Suprapubic skin (tissue), 4 donors: ENCODE data around the gene STPG2. TPM values are rescaled to one million over a fixed set of nuclear protein-coding genes. Genes with fewer than 3 reads are reported as not detected.

ENCODE experiments used
- DNase-seq, 2 donors: peaks; one replicate each; pipeline ENCODE4 v3.0.0-alpha.2; 2019; ENCODE audit warnings: low spot score in 2 of 2
- H3K27ac ChIP-seq: fragments of 200-600 bp; sonication (generic); one replicate; pipeline ENCODE4 v1.5.1; 2019
- H3K27me3 ChIP-seq: fragments of 200-600 bp; sonication (generic); one replicate; pipeline ENCODE4 v1.5.1; 2019
- H3K36me3 ChIP-seq: fragments of 200-600 bp; sonication (generic); one replicate; pipeline ENCODE4 v1.5.1; 2019
- H3K4me1 ChIP-seq: fragments of 200-600 bp; sonication (generic); one replicate; pipeline ENCODE4 v1.5.1; 2019
- H3K4me3 ChIP-seq: fragments of 200-600 bp; sonication (generic); one replicate; pipeline ENCODE4 v1.5.1; 2019; ENCODE audit warnings: mild to moderate bottlenecking
- H3K9me3 ChIP-seq: fragments of 200-600 bp; sonication (generic); one replicate; pipeline ENCODE4 v1.5.1; 2019
- CTCF ChIP-seq, 2 donors: fragments of 200-600 bp in 1 of 2; fragments of 450-650 bp in 1 of 2; sonication (generic) in 1 of 2; IDR thresholded peaks; one replicate each; pipeline ENCODE4 v1.5.1; 2016 to 2019; ENCODE audit warnings: antibody characterized with exemption in 2 of 2, mild to moderate bottlenecking in 1 of 2, moderate library complexity in 1 of 2
- EP300 ChIP-seq: sonication (generic); formaldehyde crosslinking; IDR thresholded peaks from one replicate; pipeline ENCODE4 v1.6.1; 2017; ENCODE audit warnings: antibody characterized with exemption
- POLR2A ChIP-seq, 2 donors: fragments of 450-650 bp; IDR thresholded peaks; one replicate each; pipeline ENCODE4 v1.6.1; 2017; ENCODE audit warnings: antibody characterized with exemption in 2 of 2, mild to moderate bottlenecking in 2 of 2, moderate library complexity in 2 of 2
- POLR2AphosphoS5 ChIP-seq, 3 donors: sonication (generic); formaldehyde crosslinking; IDR thresholded peaks; one replicate each; pipeline ENCODE4 v1.6.1; 2017; ENCODE audit warnings: antibody characterized with exemption in 3 of 3
- WGBS: methylation state at CpG from one replicate; pipeline ENCODE4 v1.1.5; 2018; 5-methylcytosine and 5-hydroxymethylcytosine counted together
- total RNA-seq, 4 donors: library from RNA; depleted of rRNA; stranded (reverse); fragments of >200 nt; gene quantifications; one replicate each; pipeline ENCODE4 v1.1.0, GENCODE V29; 2016

Gene STPG2
- total RNA-seq, 4 donors from 2014 or later: 0.26 to 2.5 (median 2.0) TPM; not detected in 1

- TF ChIP-seq EP300: no peak
- TF ChIP-seq CTCF (IDR thresholded peaks at IDR 0.05): no peak
- no peak for TF ChIP-seq POLR2AphosphoS5 (IDR thresholded peaks at IDR 0.05)
- TF ChIP-seq POLR2A (IDR thresholded peaks at IDR 0.05): no peak
- peaks cover 18% of the 10 kb centered on the region for H3K9me3 ChIP-seq
- H3K4me1 ChIP-seq: no peaks in the 10 kb centered on the region
- no peak overlapping the region for H3K27ac ChIP-seq
- H3K4me3 ChIP-seq: no peak overlapping the region
- 84% methylated on average over 3 of the region's 3 CpGs for WGBS
- H3K27me3 ChIP-seq: no peaks in the 10 kb centered on the region
- H3K36me3 ChIP-seq: no peaks in the 10 kb centered on the region
- DNase-seq: no peak
These were observed 190.5 kb downstream of the STPG2 start for GRCh38 chr4:97952763-97953162.

GRCh38 chr4:97950836-97951235 lies 192.4 kb downstream of the STPG2 start:
- peaks cover 19% of the 10 kb centered on the region for H3K9me3 ChIP-seq

DNA sequence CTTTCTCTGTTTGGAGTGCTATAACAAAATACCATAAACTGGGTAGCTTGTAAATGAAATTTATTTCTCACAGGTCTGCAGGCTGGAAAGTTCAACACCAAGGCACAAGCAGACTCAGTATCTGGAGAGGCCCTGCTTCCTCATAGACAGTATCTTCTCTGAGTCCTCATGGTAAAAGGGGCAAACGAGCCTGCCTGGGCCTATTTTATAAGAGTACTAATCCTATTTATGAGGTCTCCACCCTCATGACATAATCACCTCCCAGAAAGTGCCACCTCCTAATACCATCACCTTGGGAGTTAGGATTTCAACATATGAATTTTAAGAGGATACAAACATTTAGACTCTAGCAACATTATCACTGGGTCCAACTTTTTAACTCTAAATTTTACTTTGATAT lies 200.3 kb downstream of the STPG2 start:
- no peak for DNase-seq
- TF ChIP-seq CTCF (IDR thresholded peaks at IDR 0.05): no peak
- TF ChIP-seq POLR2AphosphoS5 (IDR thresholded peaks at IDR 0.05): no peak
- no peak for TF ChIP-seq EP300
- no peak for TF ChIP-seq POLR2A (IDR thresholded peaks at IDR 0.05)
- WGBS: 61% methylated on average over 1 of the region's 1 CpG
- Histone ChIP-seq H3K27ac (no peak overlapping the region), H3K4me3 (no peak overlapping the region), H3K27me3 (no peaks in the 10 kb centered on the region), H3K9me3 (peaks cover 21% of the 10 kb centered on the region), H3K36me3 (no peaks in the 10 kb centered on the region), H3K4me1 (no peaks in the 10 kb centered on the region)

More at GRCh38 chr4:97950836-97951235, 192.4 kb downstream of the STPG2 start:
- no peaks in the 10 kb centered on the region for H3K27me3 ChIP-seq
- H3K27ac ChIP-seq: no peak overlapping the region
- no peak for DNase-seq
- H3K4me1 ChIP-seq: no peaks in the 10 kb centered on the region
- no peak overlapping the region for H3K4me3 ChIP-seq
- TF ChIP-seq POLR2AphosphoS5 (IDR thresholded peaks at IDR 0.05) (no peak), EP300 (no peak), CTCF (IDR thresholded peaks at IDR 0.05) (no peak), POLR2A (IDR thresholded peaks at IDR 0.05) (no peak)
- no peaks in the 10 kb centered on the region for H3K36me3 ChIP-seq

- 64% methylated on average over 1 of the region's 1 CpG for WGBS
- Histone ChIP-seq H3K36me3 (no peaks in the 10 kb centered on the region), H3K27me3 (no peaks in the 10 kb centered on the region), H3K9me3 (peaks cover 24% of the 10 kb centered on the region), H3K4me1 (no peaks in the 10 kb centered on the region), H3K27ac (no peak overlapping the region), H3K4me3 (no peak overlapping the region)
- TF ChIP-seq POLR2A (IDR thresholded peaks at IDR 0.05) (no peak), POLR2AphosphoS5 (IDR thresholded peaks at IDR 0.05) (no peak), EP300 (no peak)
- DNase-seq: no peak
These were observed 201.1 kb downstream of the STPG2 start for GRCh38 chr4:97942137-97942536.

GRCh38 chr4:97938141-97938540 lies 205.1 kb downstream of the STPG2 start:
- Histone ChIP-seq H3K4me1 (no peaks in the 10 kb centered on the region), H3K27ac (no peak overlapping the region), H3K4me3 (no peak overlapping the region), H3K36me3 (no peaks in the 10 kb centered on the region), H3K9me3 (peaks cover 18% of the 10 kb centered on the region), H3K27me3 (no peaks in the 10 kb centered on the region)
- TF ChIP-seq POLR2AphosphoS5 (IDR thresholded peaks at IDR 0.05) (no peak), POLR2A (IDR thresholded peaks at IDR 0.05) (no peak), EP300 (no peak), CTCF (IDR thresholded peaks at IDR 0.05) (no peak)
- no CpG with 5 or more reads among the region's 7 CpGs for WGBS
- DNase-seq: no peak

- Histone ChIP-seq H3K9me3 (peaks cover 4% of the 10 kb centered on the region), H3K27me3 (no peaks in the 10 kb centered on the region), H3K4me1 (no peaks in the 10 kb centered on the region), H3K4me3 (no peak overlapping the region), H3K27ac (no peak overlapping the region), H3K36me3 (no peaks in the 10 kb centered on the region)
- DNase-seq: no peak
- 72% methylated on average over 1 of the region's 1 CpG for WGBS
- TF ChIP-seq POLR2AphosphoS5 (IDR thresholded peaks at IDR 0.05) (no peak), POLR2A (IDR thresholded peaks at IDR 0.05) (no peak), EP300 (no peak), CTCF (IDR thresholded peaks at IDR 0.05) (no peak)
These were observed 218.8 kb downstream of the STPG2 start for GRCh38 chr4:97924341-97924958.
